Colon (tissue), 2 donors: ENCODE data around the gene REC114.
"Not testable (repeated sequence)": the region's sequence is repeated elsewhere in the genome, so short reads cannot be mapped to it uniquely, and the experiment has no call there.

Experiments
- FAIRE-seq: peaks from 2 replicates; lab custom pipeline; 2012; peaks lifted over from hg19 to GRCh38; lab: Jason Lieb, UNC
- donor health status: control.
- donor health status: control.

REC114 gene

DNA sequence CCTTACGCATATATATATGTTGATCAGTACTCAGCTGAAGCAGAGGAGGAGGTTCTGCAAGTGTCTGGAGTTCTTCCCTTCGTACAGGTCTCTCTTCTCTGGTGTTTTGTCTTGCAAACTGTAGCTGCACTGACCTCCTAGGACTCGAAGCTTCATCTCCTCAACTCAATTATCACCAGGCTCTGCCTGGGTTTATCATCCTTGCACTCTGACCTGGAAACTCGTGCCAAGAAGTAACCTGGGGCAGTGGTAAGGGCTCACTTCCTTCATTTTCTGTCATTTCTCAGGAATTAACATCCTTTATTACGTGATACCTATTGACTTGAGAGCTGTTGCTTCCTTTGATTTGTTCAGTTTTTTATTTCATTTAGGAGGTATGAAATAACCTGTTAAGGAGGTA lies 14.4 kb downstream of the REC114 start:
- FAIRE-seq: no peak

DNA sequence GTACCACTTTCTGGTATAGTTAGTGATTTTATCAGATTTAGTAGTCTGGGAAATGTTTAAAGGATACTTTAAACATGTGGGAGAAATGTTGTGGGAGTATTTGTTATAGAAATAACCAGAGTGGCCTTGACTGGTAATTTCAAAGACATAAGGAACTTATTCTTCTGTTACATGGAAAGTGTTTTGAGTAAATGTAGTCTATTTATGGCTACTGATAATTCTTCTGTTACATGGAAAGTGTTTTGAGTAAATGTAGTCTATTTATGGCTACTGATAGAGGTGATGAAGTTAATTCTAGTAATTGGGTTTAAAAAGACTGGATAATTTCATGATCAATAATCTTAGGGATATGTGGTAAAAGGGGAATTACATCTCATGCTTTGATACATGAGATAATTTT lies 17.7 kb downstream of the REC114 start:
- no peak for FAIRE-seq

DNA sequence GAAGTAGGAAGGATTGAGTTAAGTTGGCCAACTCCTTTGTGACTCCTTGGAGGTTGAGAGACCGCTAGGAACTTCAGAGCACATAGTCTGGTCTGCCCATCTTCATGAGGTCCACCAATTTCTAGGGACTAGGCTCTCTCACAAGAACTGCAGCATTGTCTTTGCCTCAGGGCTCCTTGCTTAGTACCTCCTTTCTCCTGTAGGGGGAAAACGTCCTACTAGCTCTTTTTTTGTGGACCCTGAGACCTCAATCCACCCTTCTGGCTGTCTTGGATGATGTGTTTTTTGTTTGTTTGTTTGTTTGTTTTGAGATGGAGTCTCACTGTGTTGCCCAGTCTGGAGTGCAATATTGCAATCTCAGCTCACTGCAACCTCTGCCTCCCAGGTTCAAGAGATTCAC lies 21.6 kb downstream of the REC114 start:
- FAIRE-seq: no peak

DNA sequence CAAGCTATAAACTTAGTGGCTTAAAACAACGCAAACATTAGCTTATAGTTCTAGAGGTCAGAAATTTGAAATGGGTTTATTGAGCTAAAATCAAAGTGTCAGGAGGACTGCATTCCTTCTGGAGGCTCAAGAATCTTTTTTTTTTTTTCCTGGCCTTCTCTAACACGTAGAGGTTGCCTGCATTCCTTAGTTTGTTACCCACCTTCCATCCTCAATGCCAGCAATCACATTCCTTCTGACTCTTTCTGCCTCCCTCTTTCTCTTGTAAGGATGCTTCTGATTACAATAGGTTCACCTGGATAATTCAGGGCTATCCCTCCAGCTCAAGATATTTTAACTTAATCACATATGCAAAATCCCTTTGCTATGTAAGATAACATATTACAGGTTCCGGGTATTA lies 24.8 kb downstream of the REC114 start:
- FAIRE-seq: no peak

DNA sequence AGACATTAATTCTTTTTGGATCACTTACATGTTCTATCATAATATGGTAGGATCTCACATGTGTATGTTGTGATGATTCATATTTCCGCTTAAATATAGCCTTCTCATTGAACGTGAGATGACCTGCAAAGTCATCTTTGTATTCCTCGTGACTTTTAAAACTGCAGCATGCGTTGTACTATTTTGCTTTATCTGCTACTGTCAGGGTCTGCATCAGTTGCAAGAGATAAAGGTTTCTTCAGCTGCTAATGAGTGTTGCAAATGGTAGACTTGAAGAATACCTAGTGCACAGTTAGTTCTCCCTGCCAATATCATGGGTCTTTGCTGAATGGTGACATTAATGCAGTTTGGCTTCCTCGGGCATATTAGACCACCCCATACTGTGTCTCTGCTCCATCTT lies 31.8 kb downstream of the REC114 start:
- FAIRE-seq: no peak

DNA sequence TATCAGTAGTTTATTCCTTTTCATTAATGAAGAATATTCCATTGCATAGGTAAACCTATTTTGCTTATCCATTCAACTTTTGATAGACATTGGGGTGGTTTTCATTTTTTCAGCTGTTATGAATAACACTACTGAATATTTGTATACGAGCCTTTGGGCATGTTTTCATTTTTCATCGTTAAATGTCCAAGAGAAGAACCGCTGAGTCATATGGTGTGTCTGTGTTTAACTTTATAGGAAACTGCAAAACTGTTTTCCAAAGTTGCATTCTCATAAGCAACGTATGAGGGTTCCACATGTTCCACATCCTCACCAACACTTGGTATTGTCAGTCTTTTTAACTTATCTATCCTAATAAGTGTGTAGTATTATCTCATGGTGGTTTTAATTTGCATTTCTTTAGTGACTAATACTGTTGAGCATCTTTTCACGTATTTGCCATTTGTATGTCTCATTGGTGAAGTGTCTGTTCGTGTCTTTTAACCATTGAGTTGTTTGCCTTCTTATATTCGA lies 33.8 kb downstream of the REC114 start:
- FAIRE-seq: no peak

DNA sequence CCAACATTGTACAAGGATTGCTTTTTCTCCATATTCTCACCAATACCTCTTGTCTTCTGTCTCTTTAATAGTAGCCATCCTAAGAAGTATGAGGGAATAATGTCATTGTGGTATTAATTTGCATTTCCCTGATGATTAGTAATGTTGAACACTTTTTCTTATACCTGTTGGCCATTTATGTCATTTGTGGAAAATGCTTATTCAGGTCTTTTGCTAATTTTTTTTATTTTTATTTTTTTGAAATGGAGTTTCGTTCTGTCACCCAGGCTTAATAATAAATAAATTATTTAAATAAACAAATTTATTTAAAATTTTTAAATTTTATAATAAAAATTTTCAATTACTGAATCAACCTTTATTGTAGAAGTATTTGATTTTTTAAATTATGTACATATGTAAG lies 37.1 kb downstream of the REC114 start:
- peak; percentile 66 for FAIRE-seq

DNA sequence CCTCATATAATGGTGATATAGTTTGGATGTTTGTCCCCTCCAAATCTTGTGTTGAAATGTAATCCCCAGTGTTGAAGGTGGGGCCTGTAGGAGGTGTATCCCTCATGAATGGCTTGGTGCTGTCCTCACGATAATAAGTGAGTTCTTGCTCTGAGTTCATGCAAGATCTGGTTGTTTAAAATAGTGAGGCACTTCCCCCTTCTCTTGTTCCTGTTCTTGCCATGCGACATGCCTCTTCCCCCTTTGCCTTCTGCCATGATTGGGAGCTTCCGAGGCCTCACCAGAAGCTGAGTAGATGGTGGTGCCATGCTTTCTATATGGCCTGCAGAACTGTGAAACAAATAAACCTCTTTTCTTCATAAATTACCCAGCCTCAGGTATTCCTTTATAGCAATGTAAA lies 39.2 kb downstream of the REC114 start:
- FAIRE-seq: no peak

DNA sequence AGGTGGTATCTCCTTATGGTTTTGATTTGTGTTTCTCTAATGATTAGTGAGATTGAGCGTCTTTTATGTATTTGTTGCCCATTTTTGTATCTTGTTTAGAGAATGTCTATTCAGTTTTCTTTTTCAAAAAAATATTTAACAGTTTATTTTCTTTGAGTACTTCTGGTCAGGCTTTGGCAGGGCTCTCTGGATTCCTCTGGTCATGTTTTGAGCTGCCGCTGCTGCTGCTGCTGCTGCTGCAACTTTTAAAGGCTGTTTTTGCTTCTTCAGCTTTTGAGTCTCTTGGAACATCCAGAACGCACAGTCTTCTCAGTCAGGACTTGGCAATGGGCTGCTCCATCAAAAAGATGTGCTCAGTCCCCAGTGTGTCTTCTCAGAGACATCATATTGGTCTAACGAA lies 40.1 kb downstream of the REC114 start:
- FAIRE-seq: no peak

DNA sequence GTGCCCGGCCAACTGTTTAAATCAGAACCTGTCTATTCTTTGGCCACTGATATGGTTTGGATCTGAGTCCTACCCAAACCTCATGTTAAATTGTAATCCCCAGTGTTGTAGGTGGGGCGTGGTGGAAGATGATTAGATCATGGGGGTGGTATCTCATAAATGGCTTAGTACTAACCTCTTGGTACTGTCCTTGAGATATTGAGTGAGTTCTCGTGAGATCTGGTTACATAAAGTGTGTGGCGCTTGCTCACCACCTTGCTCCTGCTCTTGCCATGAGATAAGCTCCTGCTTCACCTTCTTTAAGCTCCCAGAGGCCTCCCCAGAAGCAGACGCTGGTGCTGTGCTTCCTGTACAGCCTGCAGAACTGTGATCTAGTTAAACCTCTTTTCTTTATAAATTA lies 42.4 kb downstream of the REC114 start:
- FAIRE-seq: no peak

DNA sequence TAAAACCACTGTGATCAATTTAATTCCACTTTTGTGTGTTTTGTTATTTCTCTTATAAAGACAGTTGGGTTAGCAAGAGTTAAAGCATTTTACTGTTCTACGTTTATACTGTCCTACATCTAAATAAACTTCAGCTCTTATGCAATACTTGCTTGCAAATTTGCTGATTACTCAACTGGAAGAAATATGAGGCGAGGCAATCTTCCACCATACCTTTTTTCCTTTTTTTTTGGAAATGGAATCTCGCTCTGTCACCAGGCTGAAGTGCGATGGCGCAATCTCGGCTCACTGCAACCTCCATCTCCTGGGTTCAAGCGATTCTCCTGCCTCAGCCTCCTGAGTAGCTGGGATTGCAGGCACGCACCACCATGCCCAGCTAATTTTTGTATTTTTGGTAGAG lies 42.9 kb downstream of the REC114 start:
- FAIRE-seq: not testable (repeated sequence)

DNA sequence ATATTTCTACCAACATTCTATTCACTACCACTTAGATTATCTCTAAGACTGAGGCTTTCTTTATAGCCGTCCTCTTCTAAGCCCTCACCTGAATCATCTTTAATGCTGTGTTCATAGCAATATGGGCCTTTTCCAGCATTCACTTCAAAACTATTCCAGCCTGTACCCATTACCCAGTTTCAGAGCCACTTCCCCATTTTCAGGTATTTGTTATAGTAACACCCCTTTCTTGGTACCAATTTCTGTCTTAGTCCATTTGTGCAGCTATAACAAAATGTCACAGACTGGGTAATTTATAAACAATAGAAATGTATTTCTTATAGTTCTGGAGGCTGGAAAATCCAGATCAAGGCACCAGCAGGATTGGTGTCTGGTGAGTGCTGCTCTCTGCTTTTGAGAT lies 45.7 kb downstream of the REC114 start:
- FAIRE-seq: no peak

DNA sequence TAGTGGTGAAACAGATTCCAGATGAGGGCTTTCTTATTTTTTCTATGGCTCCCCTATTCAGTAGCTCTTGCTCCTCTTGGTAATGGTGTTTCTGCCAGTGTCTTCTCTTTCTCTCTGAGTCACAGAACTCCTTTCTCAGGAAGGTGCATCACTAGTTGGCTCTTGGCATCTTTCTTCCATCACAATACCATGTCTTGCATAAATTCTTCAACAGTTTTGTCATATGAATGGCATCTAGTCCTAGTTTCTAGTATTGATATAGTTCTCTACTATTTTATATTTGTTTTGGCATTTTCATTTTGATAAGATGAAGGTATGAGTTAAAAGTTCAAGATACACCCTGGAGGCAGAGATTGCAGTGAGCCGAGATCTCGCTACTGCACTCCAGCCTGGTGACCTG lies 51.0 kb downstream of the REC114 start:
- no peak for FAIRE-seq

DNA sequence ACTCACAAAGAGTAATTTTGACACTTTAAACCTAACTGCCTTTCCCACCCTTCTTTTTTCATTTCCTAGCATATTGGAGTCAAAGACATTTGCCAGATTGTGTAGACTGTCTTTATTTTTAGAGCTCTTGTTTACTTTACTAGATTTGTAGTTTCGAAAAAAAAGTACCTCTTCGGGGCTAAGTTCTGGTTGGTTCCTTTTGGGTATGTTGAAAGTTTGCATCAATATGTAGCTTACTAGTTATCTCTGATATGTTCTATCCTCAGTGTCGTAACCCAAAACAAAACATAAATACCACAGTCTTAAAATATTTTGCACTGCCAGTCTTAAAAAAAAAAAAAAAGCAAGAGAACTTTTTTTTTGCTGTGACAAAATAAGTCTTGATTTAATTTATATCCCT lies 52.2 kb downstream of the REC114 start:
- no peak for FAIRE-seq

DNA sequence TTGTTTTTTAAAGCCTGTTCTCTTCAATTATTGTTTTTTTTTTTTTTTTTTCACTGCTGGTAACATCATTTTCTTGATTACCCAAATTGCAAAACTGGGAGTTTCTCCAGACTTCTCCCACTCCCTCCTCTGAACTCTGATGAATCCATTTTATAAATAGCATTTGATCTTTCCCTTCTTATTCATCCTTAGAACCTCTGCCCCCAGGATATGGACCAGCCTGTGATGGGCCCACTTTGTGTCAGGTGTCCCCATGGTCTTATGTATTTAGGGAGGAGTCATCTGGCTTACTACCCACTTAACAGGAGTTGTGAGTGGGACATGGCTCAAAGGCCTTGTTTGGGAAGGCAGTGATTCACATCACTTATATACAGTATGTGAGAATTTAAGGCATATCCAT lies 57.7 kb downstream of the REC114 start:
- FAIRE-seq: no peak

DNA sequence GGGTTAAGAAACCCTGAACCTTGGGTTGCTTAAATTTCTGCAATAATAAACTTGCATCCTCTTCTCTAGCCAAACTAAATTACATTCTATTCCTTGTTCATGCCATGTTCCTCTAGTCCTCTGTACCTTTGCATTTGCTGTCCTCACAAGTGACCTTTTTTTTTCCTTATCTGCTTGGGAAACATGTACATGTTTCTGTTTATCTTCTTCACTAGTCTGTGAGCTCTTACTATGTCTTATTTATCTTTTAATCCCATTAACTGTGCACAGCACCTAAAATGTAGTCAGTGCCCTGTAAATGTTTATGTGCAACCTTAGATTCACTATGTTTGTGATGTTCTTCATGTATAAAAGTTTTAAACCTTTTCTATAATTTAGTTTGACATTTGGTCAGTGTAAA lies 61.9 kb downstream of the REC114 start:
- no peak for FAIRE-seq

DNA sequence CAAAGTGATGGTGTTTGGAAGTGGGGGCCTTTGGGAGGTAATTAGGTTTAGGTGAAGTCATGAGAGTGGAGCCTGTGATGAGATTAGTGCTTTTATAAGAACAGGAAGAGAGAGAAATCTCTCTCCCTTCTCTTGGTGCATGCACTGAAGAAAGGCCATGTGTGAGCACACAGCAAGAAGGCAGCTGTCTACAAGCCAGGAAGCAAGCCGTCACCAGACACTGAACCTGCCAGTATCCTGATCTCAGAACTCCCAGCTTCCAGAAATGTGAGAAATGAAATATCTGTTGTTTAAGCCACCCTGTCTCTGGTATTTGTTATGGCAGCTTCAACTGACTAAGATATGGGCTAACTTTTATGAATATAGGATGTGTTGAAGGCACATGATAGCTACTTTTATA lies 72.6 kb downstream of the REC114 start:
- FAIRE-seq: no peak

DNA sequence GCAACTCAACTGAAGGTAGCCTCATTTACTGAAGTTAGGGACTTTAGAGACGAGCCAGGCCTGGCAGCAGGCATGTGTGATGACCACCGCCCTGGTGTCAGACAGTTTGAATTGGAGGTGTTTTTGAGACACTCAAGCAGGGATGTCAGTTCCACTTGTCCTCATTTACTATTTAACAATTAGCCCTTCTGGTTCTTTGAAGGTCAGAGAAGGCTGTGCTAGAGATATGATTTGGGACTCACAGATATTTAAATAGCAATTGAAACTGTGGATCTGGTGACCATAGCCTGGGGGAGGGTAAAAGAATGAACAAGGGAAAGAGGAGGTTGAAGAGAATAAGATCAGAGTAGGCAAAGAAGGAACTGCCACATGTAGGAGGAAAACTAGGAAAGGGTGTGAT lies 74.6 kb downstream of the REC114 start:
- FAIRE-seq: no peak

DNA sequence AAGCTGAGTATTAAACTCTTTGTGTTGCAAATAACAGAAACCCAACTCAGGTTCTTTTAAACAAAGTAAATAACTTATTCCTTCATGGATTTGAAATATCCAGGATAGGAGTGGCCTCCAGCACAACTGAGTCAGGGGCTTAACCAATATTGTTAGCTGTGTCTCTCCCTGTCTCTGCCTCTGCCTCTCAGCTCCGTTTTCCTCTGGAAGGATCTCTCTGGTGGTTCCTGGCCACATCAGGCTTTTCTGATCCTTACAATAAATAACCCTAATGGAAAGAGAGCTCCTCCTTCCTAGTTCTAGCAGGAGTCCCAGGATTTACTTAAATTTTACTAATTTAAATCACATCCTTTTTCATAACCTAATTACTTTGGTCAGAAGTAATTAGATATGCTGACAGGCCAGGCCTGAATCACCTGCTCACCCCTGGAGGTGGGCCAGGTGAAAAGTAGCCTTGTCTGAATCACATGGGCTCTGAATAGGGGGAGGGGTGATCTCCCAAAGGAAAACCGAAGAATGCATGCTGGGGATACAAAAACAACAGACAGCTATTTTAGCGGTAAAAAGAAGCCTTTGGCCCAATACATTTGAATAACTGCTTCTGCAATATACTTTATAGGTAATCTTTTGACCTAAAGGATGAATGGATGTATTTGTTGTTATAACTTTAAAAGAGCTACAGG lies 75.4 kb downstream of the REC114 start:
- no peak for FAIRE-seq

DNA sequence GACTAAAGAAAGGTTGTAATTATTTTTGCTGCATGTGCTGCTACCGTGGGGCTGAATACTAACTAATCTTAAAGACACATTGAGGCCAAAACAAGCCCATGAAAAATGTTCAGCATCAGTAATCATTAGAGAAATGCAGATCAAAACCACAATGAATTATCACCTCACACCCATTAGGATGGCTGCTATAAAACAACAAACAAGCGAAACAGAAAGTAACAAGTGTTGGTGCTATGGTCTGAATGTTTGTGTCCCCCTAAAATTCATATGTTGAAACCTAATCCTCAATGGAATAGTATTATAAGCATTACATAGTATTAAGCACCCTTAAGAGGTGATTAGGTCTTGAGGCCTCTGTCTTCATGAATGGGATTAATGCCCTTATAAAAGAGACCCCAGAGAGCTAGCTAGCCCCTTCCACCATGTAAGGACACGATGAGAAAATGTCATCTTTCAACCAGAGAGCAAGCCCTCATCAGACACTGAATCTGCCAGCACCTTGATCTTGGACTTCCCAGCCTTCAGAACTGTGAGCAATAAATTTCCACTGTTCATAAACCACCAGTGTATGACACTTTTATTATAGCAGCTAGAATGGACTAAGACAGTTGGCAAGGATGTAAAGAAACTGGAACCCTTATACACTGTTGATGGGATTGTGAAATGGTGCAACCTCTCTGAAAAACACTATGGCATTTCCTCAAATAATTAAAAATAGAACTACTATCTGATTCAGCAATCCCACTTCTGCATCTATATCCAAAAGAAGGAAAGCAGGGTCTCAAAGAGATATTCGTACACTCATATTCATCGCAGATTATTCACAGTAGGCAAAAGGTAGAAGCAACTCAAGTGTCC lies 76.1 kb downstream of the REC114 start:
- FAIRE-seq: no peak

DNA sequence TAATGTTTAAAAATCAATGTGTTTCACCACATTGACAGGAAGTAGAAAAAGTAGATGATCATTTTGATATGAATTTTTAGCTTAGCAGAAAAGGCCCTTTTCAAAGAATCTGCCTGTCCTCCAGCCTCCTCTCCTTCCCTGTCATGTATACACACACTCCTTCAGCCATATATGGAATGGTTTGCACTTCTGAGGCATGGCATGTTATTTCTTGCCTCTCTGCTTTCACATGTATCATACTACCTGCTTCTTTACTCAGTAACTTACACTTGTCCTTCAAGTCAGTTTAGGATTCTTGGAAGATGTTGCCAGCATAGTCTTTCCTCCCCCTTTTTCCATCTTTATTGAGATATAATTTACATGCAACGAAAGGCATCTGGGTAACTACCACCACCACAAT lies 79.0 kb downstream of the REC114 start:
- FAIRE-seq: no peak

DNA sequence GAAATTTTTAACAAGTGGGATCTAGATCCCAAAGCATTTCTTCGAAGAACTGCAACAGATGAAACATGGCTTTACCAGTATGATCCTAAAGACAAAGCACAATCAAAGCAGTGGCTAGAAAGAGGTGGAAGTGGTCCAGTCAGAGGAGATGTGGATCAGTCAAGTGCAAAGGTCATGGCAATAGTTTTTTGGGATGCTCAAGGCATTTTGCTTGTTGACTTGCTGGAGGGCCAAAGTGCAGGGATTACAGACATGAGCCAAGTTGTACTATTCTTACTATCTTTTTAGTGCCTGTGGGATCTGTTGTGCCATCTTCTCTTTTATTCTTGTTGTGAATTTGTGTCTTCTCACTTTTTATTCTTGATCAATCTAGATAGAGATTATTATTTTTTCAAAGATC lies 82.0 kb downstream of the REC114 start:
- no peak for FAIRE-seq

DNA sequence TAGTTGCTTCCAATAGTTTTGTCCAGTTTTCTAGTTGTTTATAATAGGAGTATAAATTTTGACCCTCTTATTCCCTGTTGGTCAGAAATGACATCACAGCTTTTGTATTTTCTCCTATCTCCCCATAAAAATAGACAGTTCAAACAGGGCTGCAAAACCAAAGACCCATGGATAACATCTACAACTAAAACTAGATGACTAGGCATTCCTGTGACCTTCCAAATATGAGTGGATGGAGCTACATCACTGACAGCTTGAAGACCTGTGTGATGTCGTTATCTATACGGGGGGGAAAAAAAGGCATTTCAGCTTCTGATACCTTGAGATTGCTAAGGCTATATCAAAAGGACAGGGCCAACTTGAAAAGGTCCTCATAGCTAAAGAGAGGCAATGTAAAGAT lies 84.6 kb downstream of the REC114 start:
- FAIRE-seq: no peak

DNA sequence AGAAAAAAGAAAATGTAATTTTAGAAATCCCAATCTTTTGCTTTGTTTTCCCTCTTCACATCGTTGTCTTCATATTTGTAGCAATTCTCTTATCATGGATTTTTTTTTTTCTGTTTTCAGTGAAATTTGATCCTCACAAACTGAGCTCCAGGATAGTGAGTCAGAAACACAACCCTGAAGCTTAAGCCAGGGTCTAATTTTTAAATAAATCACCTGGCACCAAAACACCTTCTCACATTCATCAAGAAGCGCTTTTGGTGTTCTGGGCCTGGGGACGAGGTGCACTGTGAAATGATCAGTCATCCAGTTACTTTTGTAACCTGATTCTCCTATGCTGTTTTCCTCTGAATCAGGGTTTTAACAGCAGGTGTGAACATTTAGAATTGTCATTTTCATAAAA lies 87.7 kb downstream of the REC114 start:
- FAIRE-seq: no peak
